SK-N-MC (cell line): ENCODE results near the gene ACO2.

Experiments used
- EZH2 ChIP-seq: fragments of 200-600 bp; sonication (generic); IDR thresholded peaks from one replicate; pipeline ENCODE4 v1.6.1; 2017; ENCODE audit warnings: antibody characterized with exemption
- FOXP2 ChIP-seq: optimal IDR thresholded peaks from 2 replicates; pipeline ENCODE3; 2011; ENCODE audit warnings: mild to moderate bottlenecking, moderate library complexity; ENCODE audit not compliant: insufficient read depth; ENCODE audit errors: extremely low read length, control extremely low read depth
- POLR2AphosphoS5 ChIP-seq: IDR thresholded peaks from 2 replicates; pipeline ENCODE4 v1.6.1; 2012; ENCODE audit warnings: mild to moderate bottlenecking, low read depth, low read length, borderline replicate concordance

GRCh38 chr22:41538583-41538982, 69.7 kb downstream of the ACO2 start:
- TF ChIP-seq EZH2 (no peak), POLR2AphosphoS5 (no peak), FOXP2 (no peak)
